ENCODE results near the gene SMAD5. TPM values are rescaled to one million over a fixed set of nuclear protein-coding genes. Genes with fewer than 3 reads are reported as not detected.
A peak's percentile ranks its signal among the peaks of the same experiment; 100 is the strongest.

The SMAD5 gene
- total and polyA plus RNA-seq, 2 of the 13 experiments (the other 11 are each of a cell fraction or from before 2014, with no cell fraction given): 27.2 to 48.5 TPM

GRCh38 chr5:136132557-136133221 lies at the start of gene SMAD5 (continued):
- TF ChIP-seq, protein P1, sequence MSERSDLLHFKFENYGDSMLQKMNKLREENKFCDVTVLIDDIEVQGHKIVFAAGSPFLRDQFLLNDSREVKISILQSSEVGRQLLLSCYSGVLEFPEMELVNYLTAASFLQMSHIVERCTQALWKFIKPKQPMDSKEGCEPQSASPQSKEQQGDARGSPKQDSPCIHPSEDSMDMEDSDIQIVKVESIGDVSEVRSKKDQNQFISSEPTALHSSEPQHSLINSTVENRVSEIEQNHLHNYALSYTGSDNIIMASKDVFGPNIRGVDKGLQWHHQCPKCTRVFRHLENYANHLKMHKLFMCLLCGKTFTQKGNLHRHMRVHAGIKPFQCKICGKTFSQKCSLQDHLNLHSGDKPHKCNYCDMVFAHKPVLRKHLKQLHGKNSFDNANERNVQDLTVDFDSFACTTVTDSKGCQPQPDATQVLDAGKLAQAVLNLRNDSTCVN (CRISPR knock-in tag; IDR thresholded peaks at IDR 0.05; ENCODE audit: borderline replicate concordance): peak; percentile 15; the same call in 1 of the 2 replicates
- TF ChIP-seq NFE2 (CRISPR knock-in tag; IDR thresholded peaks at IDR 0.05) (no peak), AKAP8 (CRISPR knock-in tag; IDR thresholded peaks at IDR 0.05) (0 out of 2 replicates have a peak, but pooled peaks have one; percentile 49), ZNF83 (CRISPR knock-in tag; IDR thresholded peaks at IDR 0.05; ENCODE audit: borderline replicate concordance) (no peak), TCF7 (IDR thresholded peaks at IDR 0.05; ENCODE audit: low read depth) (no peak), PHF21A (CRISPR knock-in tag; IDR thresholded peaks at IDR 0.05) (peak; percentile 90), ZFP41 (CRISPR knock-in tag; IDR thresholded peaks at IDR 0.05; ENCODE audit: borderline replicate concordance) (0 out of 2 replicates have a peak, but pooled peaks have one; percentile 39), ZNF234 (CRISPR knock-in tag; conservative IDR thresholded peaks at IDR 0.05) (peak; percentile 55; the same call in 1 of the 2 replicates), ZNF615 (CRISPR knock-in tag; IDR thresholded peaks at IDR 0.05; ENCODE audit: borderline replicate concordance) (no peak), HMG20B (CRISPR knock-in tag; conservative IDR thresholded peaks at IDR 0.05) (no peak), AHR (CRISPR knock-in tag; IDR thresholded peaks at IDR 0.05) (peak; percentile 94; the same call in 1 of the 2 replicates), HNRNPLL (IDR thresholded peaks at IDR 0.05; ENCODE audit: low read depth, low read length, poor library complexity, severe bottlenecking) (peak; percentile 55), ZNF746 (CRISPR knock-in tag; IDR thresholded peaks at IDR 0.05) (peak; percentile 77; the same call in 1 of the 2 replicates), SP4 (CRISPR knock-in tag; IDR thresholded peaks at IDR 0.05) (peak; percentile 79), RCOR2 (CRISPR knock-in tag; IDR thresholded peaks at IDR 0.05) (no peak), SRY (CRISPR knock-in tag; IDR thresholded peaks at IDR 0.05) (peak; percentile 77; the same call in 1 of the 2 replicates), ZNF597 (CRISPR knock-in tag; IDR thresholded peaks at IDR 0.05) (no peak), ZNF704 (CRISPR knock-in tag; IDR thresholded peaks at IDR 0.05; ENCODE audit: borderline replicate concordance) (0 out of 2 replicates have a peak, but pooled peaks have one; percentile 54), ZNF777 (CRISPR knock-in tag; IDR thresholded peaks at IDR 0.05) (peak; percentile 89), ONECUT2 (CRISPR knock-in tag; IDR thresholded peaks at IDR 0.05) (no peak)
- TF ChIP-seq, protein P2, sequence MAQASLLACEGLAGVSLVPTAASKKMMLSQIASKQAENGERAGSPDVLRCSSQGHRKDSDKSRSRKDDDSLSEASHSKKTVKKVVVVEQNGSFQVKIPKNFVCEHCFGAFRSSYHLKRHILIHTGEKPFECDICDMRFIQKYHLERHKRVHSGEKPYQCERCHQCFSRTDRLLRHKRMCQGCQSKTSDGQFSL (CRISPR knock-in tag; IDR thresholded peaks at IDR 0.05): no peak
- TF ChIP-seq, protein P3, sequence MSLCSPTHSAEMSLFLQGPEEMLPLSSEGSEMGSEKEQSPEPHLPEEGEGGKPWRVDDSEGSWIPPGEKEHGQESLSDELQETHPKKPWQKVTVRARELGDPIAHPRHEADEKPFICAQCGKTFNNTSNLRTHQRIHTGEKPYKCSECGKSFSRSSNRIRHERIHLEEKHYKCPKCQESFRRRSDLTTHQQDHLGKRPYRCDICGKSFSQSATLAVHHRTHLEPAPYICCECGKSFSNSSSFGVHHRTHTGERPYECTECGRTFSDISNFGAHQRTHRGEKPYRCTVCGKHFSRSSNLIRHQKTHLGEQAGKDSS (CRISPR knock-in tag; IDR thresholded peaks at IDR 0.05; ENCODE audit: borderline replicate concordance, low read depth): peak; percentile 97; the same call in 1 of the 2 replicates
- TF ChIP-seq, protein P4, sequence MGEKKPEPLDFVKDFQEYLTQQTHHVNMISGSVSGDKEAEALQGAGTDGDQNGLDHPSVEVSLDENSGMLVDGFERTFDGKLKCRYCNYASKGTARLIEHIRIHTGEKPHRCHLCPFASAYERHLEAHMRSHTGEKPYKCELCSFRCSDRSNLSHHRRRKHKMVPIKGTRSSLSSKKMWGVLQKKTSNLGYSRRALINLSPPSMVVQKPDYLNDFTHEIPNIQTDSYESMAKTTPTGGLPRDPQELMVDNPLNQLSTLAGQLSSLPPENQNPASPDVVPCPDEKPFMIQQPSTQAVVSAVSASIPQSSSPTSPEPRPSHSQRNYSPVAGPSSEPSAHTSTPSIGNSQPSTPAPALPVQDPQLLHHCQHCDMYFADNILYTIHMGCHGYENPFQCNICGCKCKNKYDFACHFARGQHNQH (CRISPR knock-in tag; IDR thresholded peaks at IDR 0.05): peak; percentile 83

Data from HepG2 (cell line).